Tibial nerve (tissue), 4 donors: ENCODE data around the gene PEDS1.
A peak's percentile ranks its signal among the peaks of the same experiment; 100 is the strongest.

ENCODE experiments used
- CTCF ChIP-seq, 5 experiments: fragments of 200-600 bp in 3 of 5; fragments of 450-650 bp in 2 of 5; sonication (generic) in 3 of 5; IDR thresholded peaks; one replicate each; pipeline ENCODE4 v1.5.1; 2016 to 2019; ENCODE audit warnings: antibody characterized with exemption in 5 of 5, mild to moderate bottlenecking in 3 of 5, moderate library complexity in 2 of 5
- EP300 ChIP-seq, 2 donors: sonication (generic); formaldehyde crosslinking; IDR thresholded peaks; one replicate each; pipeline ENCODE4 v1.6.1; 2017; ENCODE audit warnings: antibody characterized with exemption in 2 of 2, mild to moderate bottlenecking in 1 of 2
- POLR2A ChIP-seq, 2 donors: fragments of 450-650 bp; IDR thresholded peaks; one replicate each; pipeline ENCODE4 v1.6.1; 2017; ENCODE audit warnings: antibody characterized with exemption in 2 of 2, mild to moderate bottlenecking in 2 of 2, moderate library complexity in 2 of 2

DNA sequence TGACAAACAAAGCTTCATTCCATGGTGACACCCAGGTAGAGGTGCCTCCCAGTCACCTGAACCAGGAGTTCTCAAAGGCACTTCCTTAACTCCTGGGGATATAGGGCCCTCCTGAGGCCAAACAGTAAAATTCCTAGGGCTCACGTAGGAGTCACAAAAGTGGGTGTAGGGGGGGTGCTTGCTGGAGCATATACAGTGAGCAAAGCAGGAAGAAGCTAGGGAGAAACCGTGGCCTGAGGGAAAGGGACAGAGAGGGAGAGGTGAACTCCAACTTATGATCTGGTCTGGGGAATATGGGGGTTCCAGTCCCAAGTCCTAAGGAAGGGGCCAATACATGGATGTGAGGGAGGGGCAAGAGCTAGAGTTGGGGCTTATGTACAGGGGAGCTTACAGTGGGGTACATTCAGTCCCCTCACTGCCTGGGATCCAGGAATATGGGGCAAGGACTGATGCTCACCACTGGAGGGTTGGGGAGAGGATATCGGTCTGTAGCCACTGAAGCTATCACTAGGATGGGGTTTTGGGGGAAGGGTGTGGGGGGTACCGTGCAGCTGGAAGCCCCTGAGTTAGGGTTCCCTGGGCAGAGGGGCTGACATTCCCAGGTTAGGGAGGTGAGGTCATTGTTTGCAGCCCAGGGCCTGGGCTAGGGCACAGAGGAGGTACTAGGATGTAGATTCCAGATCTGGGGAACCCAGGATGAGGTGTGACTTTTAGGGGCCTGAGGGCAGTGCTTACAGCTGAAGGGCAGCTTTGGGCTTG is 950 bp downstream of the PEDS1 start:
- TF ChIP-seq CTCF (IDR thresholded peaks at IDR 0.05): no peak
- no peak for TF ChIP-seq POLR2A (IDR thresholded peaks at IDR 0.05)
- TF ChIP-seq EP300 (IDR thresholded peaks at IDR 0.05): peak in 1 of 2 donors; percentile 7
